GM18520 (cell line): ENCODE data around the gene IFNA1.
"Not testable (repeated sequence)": the region's sequence is repeated elsewhere in the genome, so short reads cannot be mapped to it uniquely, and the experiment has no call there.

ENCODE experiments used
- ATAC-seq: cut with Tn5 transposase; IDR thresholded peaks from one replicate; pipeline ENCODE4 v1.9.1; 2021; ENCODE audit not compliant: unreplicated experiment

The IFNA1 gene

GRCh38 chr9:21440139-21440538 is at the start of gene IFNA1:
Gene IFNA1, plus strand, starts transcription at chr9:21440439. Its CDS starts 69 bp downstream, at chr9:21440508.
- no peak for ATAC-seq

DNA sequence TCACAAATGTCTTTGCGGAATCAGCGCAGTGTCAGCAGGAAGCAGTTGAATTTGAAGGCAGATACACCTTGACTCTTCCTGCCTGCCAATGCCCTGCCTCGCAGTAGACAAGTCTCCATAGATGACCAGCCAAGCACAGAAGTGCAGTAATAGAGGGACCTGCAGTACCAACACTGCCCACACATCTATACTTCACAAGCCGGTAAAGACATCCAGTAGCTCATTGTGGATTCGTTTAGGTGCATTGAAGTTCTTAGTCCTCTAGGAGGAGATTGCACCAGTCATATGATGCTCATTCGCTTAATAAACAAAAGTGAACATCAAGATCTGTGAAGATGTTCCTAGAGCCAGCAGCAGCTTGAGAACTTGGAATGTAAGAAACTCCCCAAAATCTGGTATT is 48.0 kb upstream of the IFNA1 start:
- ATAC-seq, result peak; percentile 85

GRCh38 chr9:21395778-21396717 is 44.2 kb upstream of the IFNA1 start:
- ATAC-seq, result peak; percentile 34

DNA sequence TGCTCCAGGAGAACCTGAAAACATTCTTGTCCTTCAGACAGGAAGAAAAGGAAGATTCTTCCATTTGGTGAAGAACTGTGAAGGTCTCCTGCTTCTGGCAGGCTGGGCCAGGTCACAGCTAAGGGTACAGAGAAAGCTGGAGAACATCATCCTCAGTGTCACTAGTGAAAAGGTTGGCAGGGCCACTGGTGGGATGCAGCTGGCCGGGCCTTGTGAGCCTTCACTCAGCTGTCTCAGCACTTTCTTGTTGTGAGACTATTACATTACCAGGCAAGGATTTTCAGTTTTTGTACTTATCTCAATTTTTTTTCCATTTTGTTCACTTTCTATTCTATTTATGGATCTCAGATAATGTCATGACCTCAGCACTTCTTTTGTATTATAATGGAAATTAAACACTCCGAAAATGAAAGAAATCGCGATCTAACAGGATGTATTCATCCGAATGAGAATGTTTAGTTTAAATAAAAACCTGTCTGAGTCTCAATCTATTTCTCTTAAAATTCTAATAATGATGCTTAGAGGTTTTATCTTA is 41.2 kb upstream of the IFNA1 start:
- ATAC-seq, result no peak

GRCh38 chr9:21399956-21400355 is 40.3 kb upstream of the IFNA1 start:
- no peak for ATAC-seq

DNA sequence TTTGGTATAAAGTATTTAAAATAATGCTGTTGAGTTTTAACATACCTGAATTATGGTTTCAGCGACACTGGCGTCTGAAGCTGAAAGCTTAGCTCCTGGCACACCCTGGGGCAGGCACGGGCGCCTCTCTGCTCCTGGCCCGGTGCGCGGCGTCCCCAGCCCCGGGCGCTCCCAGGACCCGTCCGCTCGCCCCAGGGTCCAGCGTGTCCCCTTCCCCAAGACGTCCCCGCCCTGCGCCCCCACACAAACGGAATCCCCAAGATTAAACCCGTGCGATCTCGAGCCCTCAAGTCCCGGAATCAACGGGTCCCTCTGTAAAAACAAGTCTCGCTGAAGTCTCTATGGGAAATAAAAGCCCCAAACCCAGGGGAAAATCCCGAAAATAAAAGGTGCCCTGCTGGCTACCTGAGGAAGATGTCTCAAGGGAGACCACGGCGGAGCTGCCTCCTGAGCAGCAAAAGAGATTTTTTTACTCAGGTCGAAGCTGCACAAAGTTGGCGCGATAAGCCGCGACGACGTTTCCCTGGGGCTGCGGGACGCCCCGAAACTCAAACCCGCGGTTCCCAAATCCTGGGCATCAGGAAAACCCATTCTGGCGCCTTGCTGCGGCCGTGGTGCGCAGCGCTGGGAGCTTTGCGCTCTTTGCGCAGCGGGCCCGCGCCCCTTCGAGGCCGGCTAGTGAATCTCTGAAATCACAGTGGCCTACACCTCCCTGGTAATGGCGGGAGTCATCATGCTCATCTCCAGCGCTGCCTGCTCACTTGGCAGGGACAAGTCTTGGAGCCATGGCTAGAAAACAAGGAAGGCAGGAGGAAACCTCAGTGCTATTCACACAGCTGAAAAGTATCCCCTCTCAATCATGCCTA is 37.6 kb upstream of the IFNA1 start:
- no peak for ATAC-seq

GRCh38 chr9:21404146-21404545 is 36.1 kb upstream of the IFNA1 start:
- no peak for ATAC-seq

DNA sequence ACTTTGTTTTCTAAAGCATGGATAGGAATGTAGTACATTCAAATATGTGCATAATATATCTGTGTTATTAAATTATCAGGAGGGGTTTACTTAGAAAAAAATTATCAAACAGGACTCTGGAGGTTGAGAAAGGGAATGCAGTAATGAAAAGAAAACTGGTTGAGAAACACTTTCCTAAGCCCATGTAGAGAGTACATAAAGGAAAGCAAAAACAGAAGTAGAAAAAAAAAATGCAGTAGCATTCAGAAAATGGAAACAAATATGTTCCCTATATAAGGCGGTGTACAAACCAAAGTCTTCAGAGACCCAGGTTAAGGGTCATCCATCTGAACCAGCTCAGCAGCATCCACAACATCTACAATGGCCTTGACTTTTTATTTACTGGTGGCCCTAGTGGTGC is 31.4 kb upstream of the IFNA1 start, which contains the start of gene IFNA8:
IFNA8 (plus strand) TSS at position 301 of the 400 bp plus-strand sequence; CDS start at position 361, 60 bp downstream.
- no peak for ATAC-seq

- ATAC-seq, result no peak
These were observed 28.1 kb upstream of the IFNA1 start for GRCh38 chr9:21412107-21412506.

GRCh38 chr9:21413151-21413550 is 27.1 kb upstream of the IFNA1 start:
- no peak for ATAC-seq

DNA sequence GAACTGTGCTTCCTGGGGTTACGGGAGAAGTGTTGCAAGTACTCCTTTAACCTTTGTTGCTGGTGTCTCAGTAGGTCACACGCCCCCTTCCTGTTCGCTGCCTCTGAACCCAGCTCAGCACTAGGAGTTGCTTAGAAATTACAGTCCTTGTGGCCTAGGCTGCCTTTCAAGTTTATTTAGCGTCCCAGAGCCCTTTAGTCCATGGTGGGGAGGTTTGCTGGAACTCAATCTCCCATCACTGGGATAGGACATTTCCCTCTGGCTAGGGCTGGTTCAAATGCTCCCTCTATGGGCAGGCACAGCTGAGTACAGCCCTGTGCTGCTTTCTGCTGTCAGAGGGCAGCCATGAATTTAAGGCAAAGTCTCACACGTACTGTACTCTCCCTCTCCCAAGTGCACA is 26.6 kb upstream of the IFNA1 start:
- ATAC-seq, result no peak

DNA sequence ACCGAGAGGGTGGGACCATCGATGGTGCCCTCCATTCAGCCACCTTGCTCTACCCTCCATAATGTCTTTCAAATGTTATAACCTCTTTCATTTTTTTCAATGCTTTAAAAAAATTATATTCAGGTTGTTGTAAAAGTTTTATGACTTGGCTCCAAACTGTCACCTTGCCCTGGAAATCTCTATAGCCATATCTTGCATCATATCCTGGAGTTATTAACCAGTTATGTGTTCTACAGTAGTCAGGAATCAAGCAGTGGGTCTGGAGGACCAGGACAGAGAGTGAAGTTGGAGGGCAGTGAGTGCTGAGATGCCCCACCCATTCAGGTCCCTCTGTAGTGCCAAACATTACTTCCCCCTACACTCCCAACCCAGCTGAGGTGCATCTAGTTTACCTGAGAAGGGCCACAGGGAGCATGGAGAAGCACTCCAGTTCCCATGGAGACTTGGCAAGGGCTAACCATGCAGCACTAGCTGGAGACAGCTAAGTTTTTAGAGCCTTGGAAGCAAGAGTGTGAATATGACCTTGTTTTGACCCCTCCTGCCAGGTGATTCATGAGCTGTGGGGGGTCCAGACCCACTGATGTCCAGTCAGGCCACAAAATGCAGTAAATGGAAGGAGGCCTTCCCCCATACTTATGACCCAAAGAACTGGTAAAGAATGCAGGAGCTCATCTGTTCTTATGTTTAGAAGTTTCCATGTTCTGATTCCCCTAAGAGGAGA is 25.9 kb upstream of the IFNA1 start:
- no peak for ATAC-seq

DNA sequence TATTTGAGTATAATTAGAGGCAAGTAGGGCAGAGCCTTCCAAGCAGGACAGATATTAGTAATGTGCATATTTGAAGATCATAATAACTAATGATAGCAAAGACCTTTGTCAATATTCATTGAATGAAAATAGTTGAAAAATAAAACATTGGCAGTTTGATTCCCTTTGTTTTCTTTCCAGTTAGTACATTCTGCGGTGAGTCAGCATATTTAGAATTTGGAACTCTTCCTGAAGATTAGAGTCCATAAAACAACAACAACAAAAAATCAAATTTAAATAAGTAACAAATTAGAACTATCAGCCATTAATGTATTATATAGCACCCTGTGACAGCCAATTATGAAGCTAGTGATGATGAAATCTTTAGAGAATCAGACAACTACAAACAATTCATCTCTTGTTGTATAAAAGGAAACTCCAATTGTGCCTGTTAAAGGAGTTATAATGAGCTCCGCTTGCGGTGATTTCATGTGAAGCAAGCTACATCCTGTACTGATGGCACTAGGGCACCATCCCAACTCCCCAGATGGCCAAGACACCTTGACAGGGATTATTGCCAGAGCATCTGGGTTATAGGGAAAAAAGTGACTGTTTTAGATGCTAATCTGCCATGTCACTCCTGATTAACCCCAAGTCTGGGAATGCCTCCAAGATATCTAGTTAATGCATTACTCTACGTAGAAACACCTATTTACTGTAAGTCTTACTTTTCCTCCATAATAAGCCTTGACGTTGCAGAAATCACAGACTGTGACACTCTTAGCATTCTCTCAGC is 24.6 kb upstream of the IFNA1 start:
- no peak for ATAC-seq

- no peak for ATAC-seq
These were observed 12.0 kb upstream of the IFNA1 start for GRCh38 chr9:21428235-21428634.

DNA sequence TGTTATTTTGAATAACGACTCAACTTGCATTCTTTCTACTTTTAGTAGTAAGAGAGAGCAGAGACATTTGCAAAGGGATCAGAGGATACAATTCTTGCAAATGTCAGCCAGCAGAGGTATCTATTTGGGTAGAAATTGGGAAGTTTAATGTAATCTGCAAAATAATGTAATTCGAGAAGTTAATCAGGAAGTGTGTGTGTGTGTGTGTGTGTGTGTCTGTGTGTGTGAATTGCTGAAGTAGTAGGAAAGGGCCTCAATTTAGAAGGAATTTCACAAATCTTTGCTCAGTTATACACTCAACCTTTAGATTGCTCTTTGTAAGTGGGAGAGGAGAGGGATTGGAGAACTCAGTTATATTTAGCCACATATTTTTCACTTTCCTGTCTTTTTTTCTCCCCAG is 11.0 kb upstream of the IFNA1 start:
- ATAC-seq, result no peak

DNA sequence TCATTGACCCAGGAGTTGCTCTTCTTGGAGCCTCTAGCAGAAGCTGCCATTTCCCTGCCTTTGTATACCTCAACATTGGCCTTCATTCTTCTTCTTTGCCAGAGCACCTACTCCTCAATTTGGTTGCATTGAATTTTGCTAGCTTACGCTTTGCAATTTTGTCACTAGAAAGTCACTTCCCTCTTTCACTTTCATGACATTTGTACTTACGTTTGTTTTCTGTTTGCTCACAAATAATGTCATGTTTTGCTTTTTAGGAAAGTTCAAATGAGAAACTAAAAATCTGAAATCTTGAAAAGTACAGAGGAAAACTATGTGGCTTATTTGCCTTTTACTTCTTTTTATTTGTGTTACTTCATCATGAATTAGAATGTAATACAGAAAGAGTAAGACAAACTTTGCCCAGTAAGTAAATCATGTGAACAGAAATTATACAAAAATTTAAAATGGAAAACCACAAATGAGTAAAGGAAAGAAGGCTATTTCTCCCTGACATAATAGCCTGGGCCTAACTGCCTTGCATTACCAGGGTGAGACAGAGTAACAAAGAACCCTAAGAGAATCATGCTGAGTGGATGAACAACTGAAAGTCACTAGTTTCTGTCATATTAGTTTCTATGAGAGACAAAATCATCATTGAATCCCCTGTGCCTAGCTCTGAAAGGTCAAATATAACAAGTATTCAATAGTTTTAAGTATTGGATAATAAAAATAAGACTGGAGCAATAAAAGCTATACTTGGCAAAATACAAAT is 7.4 kb upstream of the IFNA1 start:
- no peak for ATAC-seq

DNA sequence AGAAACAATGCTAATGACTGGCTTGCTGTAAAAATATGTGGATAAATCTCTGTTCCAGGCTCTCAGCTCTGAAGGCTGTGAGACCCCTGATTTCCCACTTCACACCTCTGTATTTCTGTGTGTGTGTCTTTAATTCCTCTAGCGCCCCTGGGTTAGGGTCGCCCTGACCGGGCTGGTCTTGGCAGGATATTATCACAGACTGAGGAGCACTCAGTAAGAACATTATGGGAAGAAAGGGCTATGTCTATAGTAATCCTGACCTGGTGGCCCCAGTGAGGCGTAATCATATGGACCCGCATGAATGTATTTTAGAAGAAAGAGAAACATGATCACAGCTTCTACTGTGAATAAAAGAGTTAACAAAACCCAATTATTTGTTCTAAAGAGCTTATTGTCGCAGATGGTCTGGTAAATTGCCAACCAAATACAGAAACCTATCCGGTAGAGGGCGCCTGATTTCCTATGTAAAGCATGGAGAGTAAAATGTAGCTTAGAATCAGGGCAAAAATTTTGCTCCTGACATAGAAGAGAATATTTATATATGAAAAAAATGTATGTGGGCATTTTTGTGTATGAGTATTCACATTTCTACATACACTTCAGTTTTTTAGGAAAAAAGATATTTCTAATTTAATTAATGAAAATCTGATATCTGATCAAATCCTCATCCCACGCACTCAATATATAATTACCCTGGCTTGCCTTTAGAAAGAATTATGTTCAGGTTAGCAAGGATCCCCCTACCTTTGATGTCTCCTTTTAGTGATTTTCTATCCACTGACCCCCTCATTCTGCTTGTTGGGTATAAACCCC is 5.8 kb upstream of the IFNA1 start:
- ATAC-seq, result no peak

DNA sequence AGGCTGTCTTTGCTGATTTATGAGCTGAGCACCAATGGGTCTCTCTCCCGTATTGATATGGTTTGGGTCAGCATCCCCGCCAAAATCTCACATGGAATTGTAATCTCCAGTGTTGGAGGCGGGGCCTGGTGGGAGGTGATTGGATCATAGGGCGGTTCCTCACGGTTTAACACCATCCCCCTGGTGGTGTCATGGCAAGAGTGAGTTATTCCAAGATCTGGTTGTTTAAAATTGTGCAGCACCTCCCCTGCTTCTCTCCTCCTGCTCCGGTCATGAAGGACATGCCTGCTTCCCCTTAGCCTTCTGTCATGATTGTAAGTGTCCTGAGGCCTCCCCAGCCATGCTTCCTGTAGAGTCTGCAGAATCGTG is 5.2 kb upstream of the IFNA1 start:
- ATAC-seq, result not testable (repeated sequence)
